Measurements from ENCODE around the gene RIMS3.

DNA sequence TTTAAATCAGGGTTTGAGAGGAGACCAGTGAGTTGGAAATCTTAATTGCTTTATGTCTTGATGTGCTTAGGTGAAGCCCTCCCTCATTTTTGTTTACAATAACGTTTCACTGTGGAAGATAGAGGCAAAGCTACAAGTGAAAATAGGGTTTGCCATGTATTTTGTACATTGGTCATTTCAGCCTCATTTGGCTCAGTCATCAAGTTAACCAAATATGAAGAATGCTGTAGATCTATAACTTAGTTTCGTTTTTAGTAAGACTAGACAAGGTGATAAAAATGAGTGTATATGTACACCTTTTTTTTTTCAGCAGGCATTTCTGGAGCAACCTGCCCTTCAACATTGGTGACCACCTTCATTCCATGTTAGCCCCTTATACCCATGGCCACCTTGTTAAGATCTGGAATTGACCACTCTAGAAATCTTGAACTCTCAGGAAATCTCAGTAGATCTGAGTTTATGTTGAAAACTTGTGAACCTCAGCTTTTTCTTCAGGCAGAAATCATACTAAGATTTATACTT, 28.9 kb upstream of the RIMS3 start:
- TF ChIP-seq, protein P1, sequence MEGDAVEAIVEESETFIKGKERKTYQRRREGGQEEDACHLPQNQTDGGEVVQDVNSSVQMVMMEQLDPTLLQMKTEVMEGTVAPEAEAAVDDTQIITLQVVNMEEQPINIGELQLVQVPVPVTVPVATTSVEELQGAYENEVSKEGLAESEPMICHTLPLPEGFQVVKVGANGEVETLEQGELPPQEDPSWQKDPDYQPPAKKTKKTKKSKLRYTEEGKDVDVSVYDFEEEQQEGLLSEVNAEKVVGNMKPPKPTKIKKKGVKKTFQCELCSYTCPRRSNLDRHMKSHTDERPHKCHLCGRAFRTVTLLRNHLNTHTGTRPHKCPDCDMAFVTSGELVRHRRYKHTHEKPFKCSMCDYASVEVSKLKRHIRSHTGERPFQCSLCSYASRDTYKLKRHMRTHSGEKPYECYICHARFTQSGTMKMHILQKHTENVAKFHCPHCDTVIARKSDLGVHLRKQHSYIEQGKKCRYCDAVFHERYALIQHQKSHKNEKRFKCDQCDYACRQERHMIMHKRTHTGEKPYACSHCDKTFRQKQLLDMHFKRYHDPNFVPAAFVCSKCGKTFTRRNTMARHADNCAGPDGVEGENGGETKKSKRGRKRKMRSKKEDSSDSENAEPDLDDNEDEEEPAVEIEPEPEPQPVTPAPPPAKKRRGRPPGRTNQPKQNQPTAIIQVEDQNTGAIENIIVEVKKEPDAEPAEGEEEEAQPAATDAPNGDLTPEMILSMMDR (IDR thresholded peaks at IDR 0.05), result no peak
- TF ChIP-seq POLR2A (IDR thresholded peaks at IDR 0.05), result no peak

Data from Peyer's patch (tissue), 4 donors.